ENCODE results near the gene SMIM13. TPM values are rescaled to one million over a fixed set of nuclear protein-coding genes. Genes with fewer than 3 reads are reported as not detected.

Gene SMIM13
- total and polyA plus RNA-seq, 2 donors (not counting 3 experiments of a cell fraction or from before 2014, with no cell fraction given) = 3.2 to 14.7 TPM

DNA sequence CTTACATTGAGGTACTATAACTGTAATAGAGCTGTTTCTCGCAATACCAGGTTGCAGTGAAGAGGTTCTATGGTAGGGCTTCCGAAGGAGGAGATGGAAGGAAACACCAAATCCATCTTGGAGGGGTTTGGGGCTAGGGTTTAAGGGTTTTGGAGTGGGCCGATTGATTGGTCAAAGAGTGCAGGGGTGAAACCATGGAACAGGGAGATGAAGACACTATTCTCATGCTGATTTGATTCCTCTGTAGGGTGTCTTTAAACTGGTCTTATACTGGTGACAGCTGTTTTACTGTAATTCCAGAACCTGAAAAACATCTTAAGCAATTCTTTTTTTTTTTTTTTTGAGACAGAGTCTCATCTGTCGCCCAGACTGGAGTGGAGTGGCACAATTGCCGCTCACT lies 7.8 kb downstream of the SMIM13 start:
- POLR2A ChIA-PET = interaction anchor here (0.7 kb wide), 1 partner anchor 215 kb away, joined by 6 read pairs; no protein-coding TSS in a partner anchor
- H3K79me2 ChIP-seq (ENCODE audit: control insufficient read depth, insufficient read depth, low read length) = peaks cover 97% of the 10 kb centered on the region
- H3K4me1 ChIP-seq (ENCODE audit: control insufficient read depth, extremely low read depth, insufficient read depth, low read length) = no peaks in the 10 kb centered on the region
- DNase-seq (ENCODE audit: low read depth, low spot score) = no peak
- H3K27ac ChIP-seq (ENCODE audit: insufficient read depth, low read depth, low read length) = no peak overlapping the region
- no TSS peak for BruUV-seq (replicated peaks)
- peaks cover 9% of the 10 kb centered on the region for H4K20me1 ChIP-seq (replicated peaks; ENCODE audit: control insufficient read depth, extremely low read depth, insufficient read depth, low read length)
- no peak overlapping the region for H2AFZ ChIP-seq (ENCODE audit: low read depth, low read length)
- H3K36me3 ChIP-seq (ENCODE audit: control insufficient read depth in 2 of 2, extremely low read depth in 1 of 2, insufficient read depth in 2 of 2, low read length in 2 of 2) = no peaks in the 10 kb centered on the region
- TF ChIP-seq, protein P1, sequence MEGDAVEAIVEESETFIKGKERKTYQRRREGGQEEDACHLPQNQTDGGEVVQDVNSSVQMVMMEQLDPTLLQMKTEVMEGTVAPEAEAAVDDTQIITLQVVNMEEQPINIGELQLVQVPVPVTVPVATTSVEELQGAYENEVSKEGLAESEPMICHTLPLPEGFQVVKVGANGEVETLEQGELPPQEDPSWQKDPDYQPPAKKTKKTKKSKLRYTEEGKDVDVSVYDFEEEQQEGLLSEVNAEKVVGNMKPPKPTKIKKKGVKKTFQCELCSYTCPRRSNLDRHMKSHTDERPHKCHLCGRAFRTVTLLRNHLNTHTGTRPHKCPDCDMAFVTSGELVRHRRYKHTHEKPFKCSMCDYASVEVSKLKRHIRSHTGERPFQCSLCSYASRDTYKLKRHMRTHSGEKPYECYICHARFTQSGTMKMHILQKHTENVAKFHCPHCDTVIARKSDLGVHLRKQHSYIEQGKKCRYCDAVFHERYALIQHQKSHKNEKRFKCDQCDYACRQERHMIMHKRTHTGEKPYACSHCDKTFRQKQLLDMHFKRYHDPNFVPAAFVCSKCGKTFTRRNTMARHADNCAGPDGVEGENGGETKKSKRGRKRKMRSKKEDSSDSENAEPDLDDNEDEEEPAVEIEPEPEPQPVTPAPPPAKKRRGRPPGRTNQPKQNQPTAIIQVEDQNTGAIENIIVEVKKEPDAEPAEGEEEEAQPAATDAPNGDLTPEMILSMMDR (IDR thresholded peaks at IDR 0.05; ENCODE audit: extremely low read depth in 1 of 2, insufficient read depth in 1 of 2, low read depth in 1 of 2, low read length in 2 of 2) = no peak
- TF ChIP-seq, protein P2, sequence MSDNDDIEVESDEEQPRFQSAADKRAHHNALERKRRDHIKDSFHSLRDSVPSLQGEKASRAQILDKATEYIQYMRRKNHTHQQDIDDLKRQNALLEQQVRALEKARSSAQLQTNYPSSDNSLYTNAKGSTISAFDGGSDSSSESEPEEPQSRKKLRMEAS (IDR thresholded peaks at IDR 0.05; ENCODE audit: insufficient read depth, insufficient read length) = no peak
- TF ChIP-seq FOS (IDR thresholded peaks at IDR 0.05; ENCODE audit: borderline replicate concordance, insufficient read depth, low read length) = no peak
- no peak for TF ChIP-seq MYC (IDR thresholded peaks at IDR 0.05; ENCODE audit: low read depth, low read length)
- no peak for TF ChIP-seq GATA2 (IDR thresholded peaks at IDR 0.05; ENCODE audit: insufficient read depth, insufficient read length, low read depth, low read length)
- TF ChIP-seq JUN (IDR thresholded peaks at IDR 0.05; ENCODE audit: borderline replicate concordance, insufficient read depth, insufficient read length, low read depth) = no peak
- no peak overlapping the region for H3K4me2 ChIP-seq (ENCODE audit: insufficient read depth, low read length)
- no peaks in the 10 kb centered on the region for H3K9me1 ChIP-seq (replicated peaks; ENCODE audit: control insufficient read depth, extremely low read depth, insufficient read depth, low read length)
- H3K27me3 ChIP-seq (ENCODE audit: control insufficient read depth in 2 of 2, insufficient read depth in 2 of 2, low read length in 2 of 2) = no peaks in the 10 kb centered on the region
- intact Hi-C loops (cut with micrococcal nuclease) = no loop called here
- FAIRE-seq = no peak
- H3K9me3 ChIP-seq (replicated peaks; ENCODE audit: control insufficient read depth, insufficient read depth, low read length) = no peaks in the 10 kb centered on the region
- CTCF ChIA-PET = no interaction called here
- H3K9ac ChIP-seq (replicated peaks; ENCODE audit: extremely low read depth, insufficient read depth, low read length) = no peak overlapping the region
- no peak overlapping the region for H3K4me3 ChIP-seq (replicated peaks in 1 of 3; ENCODE audit: insufficient read depth in 1 of 3, low read depth in 1 of 3, low read length in 3 of 3)
- dilution Hi-C loops (cut with MboI; ENCODE audit: extremely low pct_ligation_motif_present, low sequenced_read_pairs) = no loop called here
